Gastroesophageal sphincter (tissue), 3 donors: ENCODE data around the gene PPP1R27.

ENCODE experiments used
- POLR2A ChIP-seq, 2 donors: fragments of 450-650 bp; IDR thresholded peaks; one replicate each; pipeline ENCODE4 v1.6.1; 2017; ENCODE audit warnings: antibody characterized with exemption in 2 of 2, mild to moderate bottlenecking in 2 of 2, moderate library complexity in 1 of 2
- POLR2AphosphoS5 ChIP-seq: sonication (generic); formaldehyde crosslinking; IDR thresholded peaks from one replicate; pipeline ENCODE4 v1.6.1; 2017; ENCODE audit warnings: antibody characterized with exemption
- TF ChIP-seq, protein P1 (sequence below), 4 experiments: fragments of 200-600 bp in 2 of 4; fragments of 450-650 bp in 2 of 4; sonication (generic) in 1 of 4; IDR thresholded peaks; one replicate each; pipeline ENCODE4 v1.5.1; 2017 to 2019; ENCODE audit warnings: antibody characterized with exemption in 4 of 4, mild to moderate bottlenecking in 2 of 4, moderate library complexity in 2 of 4

GRCh38 chr17:81813371-81813684, 21.5 kb downstream of the PPP1R27 start:
- TF ChIP-seq, protein P1, sequence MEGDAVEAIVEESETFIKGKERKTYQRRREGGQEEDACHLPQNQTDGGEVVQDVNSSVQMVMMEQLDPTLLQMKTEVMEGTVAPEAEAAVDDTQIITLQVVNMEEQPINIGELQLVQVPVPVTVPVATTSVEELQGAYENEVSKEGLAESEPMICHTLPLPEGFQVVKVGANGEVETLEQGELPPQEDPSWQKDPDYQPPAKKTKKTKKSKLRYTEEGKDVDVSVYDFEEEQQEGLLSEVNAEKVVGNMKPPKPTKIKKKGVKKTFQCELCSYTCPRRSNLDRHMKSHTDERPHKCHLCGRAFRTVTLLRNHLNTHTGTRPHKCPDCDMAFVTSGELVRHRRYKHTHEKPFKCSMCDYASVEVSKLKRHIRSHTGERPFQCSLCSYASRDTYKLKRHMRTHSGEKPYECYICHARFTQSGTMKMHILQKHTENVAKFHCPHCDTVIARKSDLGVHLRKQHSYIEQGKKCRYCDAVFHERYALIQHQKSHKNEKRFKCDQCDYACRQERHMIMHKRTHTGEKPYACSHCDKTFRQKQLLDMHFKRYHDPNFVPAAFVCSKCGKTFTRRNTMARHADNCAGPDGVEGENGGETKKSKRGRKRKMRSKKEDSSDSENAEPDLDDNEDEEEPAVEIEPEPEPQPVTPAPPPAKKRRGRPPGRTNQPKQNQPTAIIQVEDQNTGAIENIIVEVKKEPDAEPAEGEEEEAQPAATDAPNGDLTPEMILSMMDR (IDR thresholded peaks at IDR 0.05) = no peak
- TF ChIP-seq POLR2AphosphoS5 (no peak), POLR2A (IDR thresholded peaks at IDR 0.05) (no peak)
